ENCODE results near the gene COL16A1. TPM values are rescaled to one million over a fixed set of nuclear protein-coding genes. Genes with fewer than 3 reads are reported as not detected.

COL16A1 gene
- polyA plus RNA-seq, 1 of the 3 experiments (the other 2 are of a cell fraction) = 10.4 TPM

- DNase-seq = no peak
- WGBS (ENCODE audit: low lambda C conversion rate) = 69% methylated on average over 3 of the region's 3 CpGs
- Histone ChIP-seq H3K27ac (ENCODE audit: low read depth in 2 of 2, low read length in 1 of 2) (no peak overlapping the region), H3K4me1 (ENCODE audit: control insufficient read depth in 1 of 2, insufficient read depth in 2 of 2, low read depth in 1 of 2, low read length in 1 of 2) (peaks cover 0 to 15% of the 10 kb centered on the region in 2 experiments; a peak in 1 of 4 replicates), H2AFZ (ENCODE audit: low read depth) (no peak overlapping the region), H3K79me2 (ENCODE audit: insufficient read depth) (no peaks in the 10 kb centered on the region), H3K9ac (no peak overlapping the region), H3F3A (replicated peaks; ENCODE audit: insufficient read depth) (no peaks in the 10 kb centered on the region), H3K27me3 (ENCODE audit: insufficient read depth) (no peaks in the 10 kb centered on the region), H3K4me3 (ENCODE audit: low read depth in 2 of 2, low read length in 1 of 2) (no peak overlapping the region), H3K9me3 (no peaks in the 10 kb centered on the region), H3K9me2 (no peaks in the 10 kb centered on the region), H3K4me2 (no peak overlapping the region), H3K36me3 (replicated peaks in 1 of 2; ENCODE audit: control insufficient read depth in 1 of 2, insufficient read depth in 2 of 2, low read length in 1 of 2) (no peaks in the 10 kb centered on the region), H4K20me1 (ENCODE audit: insufficient read depth) (no peaks in the 10 kb centered on the region)
- CTCF ChIA-PET = interaction anchor here (0.7 to 2.1 kb wide), 5 partner anchors 13 to 112 kb away, joined by 3 to 8 read pairs (median 4); no protein-coding TSS in a partner anchor
- no peak for TF ChIP-seq FOXM1 (IDR thresholded peaks at IDR 0.05; ENCODE audit: low read depth)
- no peak for TF ChIP-seq TAF1 (IDR thresholded peaks at IDR 0.05; ENCODE audit: borderline replicate concordance, low read depth, low read length)
- TF ChIP-seq USF1 (IDR thresholded peaks at IDR 0.05; ENCODE audit: borderline replicate concordance, low read depth) = no peak
- TF ChIP-seq FOSL2 (IDR thresholded peaks at IDR 0.05; ENCODE audit: borderline replicate concordance, low read depth) = no peak
- no peak for TF ChIP-seq RCOR1 (IDR thresholded peaks at IDR 0.05; ENCODE audit: low read length)
- no peak for TF ChIP-seq POLR2AphosphoS5 (IDR thresholded peaks at IDR 0.05; ENCODE audit: low read depth, low read length)
- no peak for TF ChIP-seq RFX5 (IDR thresholded peaks at IDR 0.05; ENCODE audit: low read length)
- no peak for TF ChIP-seq MEF2A (IDR thresholded peaks at IDR 0.05; ENCODE audit: borderline replicate concordance, low read depth)
- no peak for TF ChIP-seq EZH2phosphoT487 (IDR thresholded peaks at IDR 0.05; ENCODE audit: borderline replicate concordance, low read depth)
- no peak for TF ChIP-seq GABPA (IDR thresholded peaks at IDR 0.05; ENCODE audit: low read depth)
- no peak for TF ChIP-seq MAX (IDR thresholded peaks at IDR 0.05; ENCODE audit: low read depth)
- no peak for TF ChIP-seq ELF1 (IDR thresholded peaks at IDR 0.05)
- TF ChIP-seq USF2 (IDR thresholded peaks at IDR 0.05; ENCODE audit: borderline replicate concordance, low read depth, low read length) = no peak
- no peak for TF ChIP-seq EP300 (IDR thresholded peaks at IDR 0.05; ENCODE audit: borderline replicate concordance in 1 of 2, low read depth in 1 of 2, low read length in 1 of 2)
- no peak for TF ChIP-seq SIN3A (IDR thresholded peaks at IDR 0.05; ENCODE audit: borderline replicate concordance, low read depth, low read length)
- POLR2A ChIA-PET = no interaction called here
These were observed 26.4 kb downstream of the COL16A1 start for GRCh38 chr1:31677401-31677800.

GRCh38 chr1:31675756-31676155, 28.1 kb downstream of the COL16A1 start:
- no peaks in the 10 kb centered on the region for H3K36me3 ChIP-seq (replicated peaks in 1 of 2; ENCODE audit: control insufficient read depth in 1 of 2, insufficient read depth in 2 of 2, low read length in 1 of 2)

More at GRCh38 chr1:31675756-31676155, 28.1 kb downstream of the COL16A1 start:
- Histone ChIP-seq H3K9me2 (no peaks in the 10 kb centered on the region), H3K4me3 (ENCODE audit: low read depth in 2 of 2, low read length in 1 of 2) (no peak overlapping the region), H3F3A (replicated peaks; ENCODE audit: insufficient read depth) (no peaks in the 10 kb centered on the region), H3K4me2 (no peak overlapping the region), H3K79me2 (ENCODE audit: insufficient read depth) (no peaks in the 10 kb centered on the region), H2AFZ (ENCODE audit: low read depth) (no peak overlapping the region), H3K9me3 (no peaks in the 10 kb centered on the region), H3K9ac (no peak overlapping the region), H3K4me1 (ENCODE audit: control insufficient read depth in 1 of 2, insufficient read depth in 2 of 2, low read depth in 1 of 2, low read length in 1 of 2) (peaks cover 0 to 15% of the 10 kb centered on the region in 2 experiments; a peak in 1 of 4 replicates), H3K27ac (ENCODE audit: low read depth in 2 of 2, low read length in 1 of 2) (no peak overlapping the region), H4K20me1 (ENCODE audit: insufficient read depth) (no peaks in the 10 kb centered on the region), H3K27me3 (ENCODE audit: insufficient read depth) (no peaks in the 10 kb centered on the region)
- ChIA-PET CTCF (interaction anchor here (2.3 kb wide), 1 partner anchor 113 kb away, joined by 8 read pairs; no protein-coding TSS in a partner anchor), POLR2A (no interaction called here)
- no peak for TF ChIP-seq NRF1 (IDR thresholded peaks at IDR 0.05; ENCODE audit: low read depth, low read length)
- TF ChIP-seq PBX3 (IDR thresholded peaks at IDR 0.05) = no peak
- no peak for TF ChIP-seq MEF2A (IDR thresholded peaks at IDR 0.05; ENCODE audit: borderline replicate concordance, low read depth)
- TF ChIP-seq FOXM1 (IDR thresholded peaks at IDR 0.05; ENCODE audit: low read depth) = no peak
- no peak for TF ChIP-seq TEAD4 (IDR thresholded peaks at IDR 0.05; ENCODE audit: borderline replicate concordance, insufficient read depth)
- no peak for TF ChIP-seq ELF1 (IDR thresholded peaks at IDR 0.05)
- DNase-seq = no peak
- WGBS (ENCODE audit: low lambda C conversion rate) = 93% methylated on average over 14 of the region's 14 CpGs

Measured in SK-N-SH (cell line).